ENCODE results near the gene LPIN1. TPM values are rescaled to one million over a fixed set of nuclear protein-coding genes. Genes with fewer than 3 reads are reported as not detected.

The LPIN1 gene
- total RNA-seq, 4 donors from 2014 or later = 47.6 to 293 (median 140) TPM

- TF ChIP-seq CTCF (IDR thresholded peaks at IDR 0.05; ENCODE audit: low read depth) = no peak
These were observed 126.0 kb downstream of the LPIN1 start for GRCh38 chr2:11872247-11872947.

GRCh38 chr2:11872948-11873269, 126.5 kb downstream of the LPIN1 start:
- TF ChIP-seq CTCF (IDR thresholded peaks at IDR 0.05; ENCODE audit: low read depth) = no peak

GRCh38 chr2:11873356-11874154, 127.1 kb downstream of the LPIN1 start:
- no peak for TF ChIP-seq CTCF (IDR thresholded peaks at IDR 0.05; ENCODE audit: low read depth)

GRCh38 chr2:11874861-11875260, 128.4 kb downstream of the LPIN1 start:
- TF ChIP-seq CTCF (IDR thresholded peaks at IDR 0.05; ENCODE audit: low read depth) = no peak

- no peak for TF ChIP-seq CTCF (IDR thresholded peaks at IDR 0.05; ENCODE audit: low read depth)
These were observed 129.0 kb downstream of the LPIN1 start for GRCh38 chr2:11875481-11875880.

- no peak for TF ChIP-seq CTCF (IDR thresholded peaks at IDR 0.05; ENCODE audit: low read depth)
These were observed 130.0 kb downstream of the LPIN1 start for GRCh38 chr2:11876436-11876835.

- TF ChIP-seq CTCF (IDR thresholded peaks at IDR 0.05; ENCODE audit: low read depth) = no peak
These were observed 130.5 kb downstream of the LPIN1 start for GRCh38 chr2:11876889-11877288.
